H1 (cell line): ENCODE measurements around the gene MCF2L. TPM values are rescaled to one million over a fixed set of nuclear protein-coding genes. Genes with fewer than 3 reads are reported as not detected.

Source experiments
- CTCF ChIA-PET: fragments of 300-600 bp; sonication (Branson Sonifier 250); formaldehyde crosslinking; loops from one replicate; lab custom pipeline; 2021; ENCODE audit not compliant: partially characterized antibody; lab: Charles Lee
- POLR2A ChIA-PET: fragments of 300-600 bp; sonication (Branson Sonifier 250); formaldehyde crosslinking; loops from one replicate; lab custom pipeline; 2021; ENCODE audit warnings: inconsistent platforms; ENCODE audit not compliant: partially characterized antibody; lab: Charles Lee
- DNase-seq, 2 experiments: peaks; one replicate each; pipeline versions ENCODE4 v3.0.0 to v3.0.0-alpha.2; 2010 to 2022; ENCODE audit warnings: low spot score in 2 of 2, low read depth in 1 of 2, mixed read lengths in 1 of 2
- FAIRE-seq: peaks from 2 replicates; lab custom pipeline; 2011; peaks lifted over from hg19 to GRCh38; lab: Jason Lieb, UNC
- H2AFZ ChIP-seq: 2 replicates; pipeline ENCODE4 v1.8.1; 2012; ENCODE audit warnings: low read length, inconsistent platforms
- H2AK5ac ChIP-seq: 2 replicates; pipeline ENCODE4 v1.6.1; 2013; ENCODE audit warnings: low read depth, low read length
- H2BK120ac ChIP-seq: replicated peaks from 2 replicates; pipeline ENCODE3; 2013; ENCODE audit warnings: low read depth, low read length, inconsistent platforms
- H2BK12ac ChIP-seq: 2 replicates; pipeline ENCODE4 v1.6.1; 2013; ENCODE audit warnings: low read depth, low read length
- H2BK15ac ChIP-seq: 2 replicates; pipeline ENCODE4 v1.6.1; 2013; ENCODE audit warnings: low read length
- H2BK20ac ChIP-seq: 2 replicates; pipeline ENCODE4 v1.6.1; 2013; ENCODE audit warnings: low read length
- H2BK5ac ChIP-seq: 2 replicates; pipeline ENCODE4 v1.6.1; 2013; ENCODE audit warnings: low read depth, low read length
- H3K14ac ChIP-seq: 2 replicates; pipeline ENCODE4 v1.6.1; 2013; ENCODE audit warnings: inconsistent platforms; ENCODE audit not compliant: insufficient read length
- H3K18ac ChIP-seq: 2 replicates; pipeline ENCODE4 v1.6.1; 2013; ENCODE audit warnings: low read length; ENCODE audit errors: extremely low read depth
- H3K23ac ChIP-seq: 2 replicates; pipeline ENCODE4 v1.6.1; 2013; ENCODE audit warnings: inconsistent platforms; ENCODE audit not compliant: insufficient read length
- H3K23me2 ChIP-seq: 2 replicates; pipeline ENCODE4 v1.6.1; 2013; ENCODE audit warnings: low read depth, low read length
- H3K27ac ChIP-seq: 2 replicates; pipeline ENCODE4 v1.6.1; 2011; ENCODE audit warnings: low read depth, low read length, inconsistent platforms
- H3K27me3 ChIP-seq, 4 experiments: replicated peaks in 1 of 4; 1 replicate in 1 of 4; 2 replicates in 3 of 4; pipeline versions ENCODE4 v1.6.1 to v1.8.1; 2011 to 2013; ENCODE audit warnings: low read length in 3 of 4, mild to moderate bottlenecking in 3 of 4, inconsistent platforms in 2 of 4, mixed read lengths in 2 of 4, moderate library complexity in 1 of 4; ENCODE audit not compliant: control insufficient read depth in 3 of 4, insufficient read depth in 3 of 4; ENCODE audit errors: extremely low read depth in 1 of 4
- H3K36me3 ChIP-seq, 4 experiments: 2 replicates each; pipeline versions ENCODE4 v1.6.1 to v1.8.1; 2011 to 2013; ENCODE audit warnings: mild to moderate bottlenecking in 4 of 4, low read length in 3 of 4, moderate library complexity in 2 of 4, control low read depth in 1 of 4, inconsistent platforms in 1 of 4; ENCODE audit not compliant: insufficient read depth in 4 of 4, control insufficient read depth in 2 of 4
- H3K4ac ChIP-seq: replicated peaks from 2 replicates; pipeline ENCODE3; 2013; ENCODE audit warnings: low read length, low read depth, mixed read lengths, inconsistent platforms; ENCODE audit not compliant: insufficient read length
- H3K4me1 ChIP-seq, 4 experiments: replicated peaks in 1 of 4; 1 replicate in 1 of 4; 2 replicates in 3 of 4; pipeline versions ENCODE4 v1.6.1 to v1.8.1; 2011 to 2013; ENCODE audit warnings: low read length in 3 of 4, inconsistent platforms in 2 of 4, mixed read lengths in 1 of 4; ENCODE audit not compliant: insufficient read depth in 4 of 4, control insufficient read depth in 3 of 4
- H3K4me2 ChIP-seq, 2 experiments: 2 replicates each; pipeline versions ENCODE4 v1.6.1 to v1.8.1; 2011 to 2013; ENCODE audit warnings: low read depth in 2 of 2, low read length in 2 of 2, control low read depth in 1 of 2, inconsistent platforms in 1 of 2, mild to moderate bottlenecking in 1 of 2; ENCODE audit not compliant: insufficient read depth in 1 of 2
- H3K4me3 ChIP-seq, 4 experiments: fragments of 200-600, 300-600 bp in 1 of 4; sonication (generic), shearing (Covaris generic), sonication (Bioruptor Twin) in 1 of 4; 2 replicates each; pipeline versions ENCODE4 v1.5.1 to v1.8.1; 2011 to 2016; ENCODE audit warnings: low read length in 4 of 4, low read depth in 3 of 4, control low read depth in 2 of 4, inconsistent platforms in 2 of 4, mild to moderate bottlenecking in 2 of 4, mixed read lengths in 1 of 4, moderate library complexity in 1 of 4; ENCODE audit not compliant: insufficient read depth in 2 of 4; ENCODE audit errors: extremely low read depth in 1 of 4
- H3K56ac ChIP-seq: replicated peaks from 2 replicates; pipeline ENCODE3; 2013; ENCODE audit warnings: low read depth, mild to moderate bottlenecking, mixed read lengths, low read length, inconsistent platforms; ENCODE audit not compliant: insufficient read length
- H3K79me1 ChIP-seq: 2 replicates; pipeline ENCODE4 v1.6.1; 2013; ENCODE audit warnings: low read depth, low read length, control low read depth
- H3K79me2 ChIP-seq, 2 experiments: 2 replicates each; pipeline versions ENCODE4 v1.6.1 to v1.8.1; 2012 to 2013; ENCODE audit warnings: low read length in 2 of 2, mild to moderate bottlenecking in 2 of 2, inconsistent platforms in 1 of 2; ENCODE audit not compliant: insufficient read depth in 2 of 2, control insufficient read depth in 1 of 2
- H3K9ac ChIP-seq, 4 experiments: replicated peaks in 1 of 4; 1 replicate in 1 of 4; 2 replicates in 3 of 4; pipeline versions ENCODE4 v1.6.1 to v1.8.1; 2011 to 2013; ENCODE audit warnings: low read depth in 3 of 4, low read length in 3 of 4, control low read depth in 2 of 4, mild to moderate bottlenecking in 2 of 4, moderate library complexity in 2 of 4, inconsistent platforms in 1 of 4; ENCODE audit errors: extremely low read depth in 1 of 4
- H3K9me3 ChIP-seq, 2 experiments: 2 replicates each; pipeline versions ENCODE4 v1.6.1 to v1.8.1; 2012 to 2013; ENCODE audit warnings: mild to moderate bottlenecking in 2 of 2, moderate library complexity in 2 of 2, control low read depth in 1 of 2, inconsistent platforms in 1 of 2, low read depth in 1 of 2, low read length in 1 of 2, mixed read lengths in 1 of 2; ENCODE audit not compliant: insufficient read depth in 2 of 2
- H4K20me1 ChIP-seq, 2 experiments: replicated peaks in 1 of 2; 2 replicates each; pipeline versions ENCODE3 to v1.8.1; 2011 to 2013; ENCODE audit warnings: inconsistent platforms in 2 of 2, low read length in 2 of 2, mild to moderate bottlenecking in 1 of 2; ENCODE audit not compliant: insufficient read depth in 2 of 2, control insufficient read depth in 1 of 2
- H4K5ac ChIP-seq: 2 replicates; pipeline ENCODE4 v1.6.1; 2013; ENCODE audit warnings: low read length, low read depth, mixed read lengths, inconsistent platforms; ENCODE audit not compliant: insufficient read length
- H4K8ac ChIP-seq: 2 replicates; pipeline ENCODE4 v1.8.0; 2013; ENCODE audit warnings: mild to moderate bottlenecking, moderate library complexity, low read length, inconsistent platforms; ENCODE audit not compliant: insufficient read depth; ENCODE audit errors: extremely low read depth
- H4K91ac ChIP-seq: replicated peaks from 2 replicates; pipeline ENCODE3; 2013; ENCODE audit warnings: low read length, mixed read lengths, inconsistent platforms; ENCODE audit not compliant: insufficient read length
- BACH1 ChIP-seq: IDR thresholded peaks from 2 replicates; pipeline ENCODE4 v1.6.1; 2012; ENCODE audit warnings: low read length, improper control_type of control experiment
- CHD2 ChIP-seq: IDR thresholded peaks from 2 replicates; pipeline ENCODE4 v1.6.1; 2012; ENCODE audit warnings: low read length, improper control_type of control experiment
- EGR1 ChIP-seq: IDR thresholded peaks from 2 replicates; pipeline ENCODE4 v1.6.1; 2011; ENCODE audit warnings: low read depth, low read length, borderline replicate concordance
- RAD21 ChIP-seq, 2 experiments: IDR thresholded peaks in 1 of 2; conservative IDR thresholded peaks in 1 of 2; 2 replicates each; pipeline ENCODE4 v1.6.1; 2011; ENCODE audit warnings: low read depth in 2 of 2, low read length in 2 of 2, improper control_type of control experiment in 1 of 2, inconsistent platforms in 1 of 2, mild to moderate bottlenecking in 1 of 2, moderate library complexity in 1 of 2
- SP4 ChIP-seq: IDR thresholded peaks from 2 replicates; pipeline ENCODE4 v1.6.1; 2012; ENCODE audit warnings: low read length, inconsistent platforms
- TBP ChIP-seq: IDR thresholded peaks from 2 replicates; pipeline ENCODE4 v1.6.1; 2011; ENCODE audit warnings: low read depth, low read length, improper control_type of control experiment
- TEAD4 ChIP-seq: IDR thresholded peaks from 2 replicates; pipeline ENCODE4 v1.6.1; 2012; ENCODE audit warnings: low read depth, low read length, inconsistent platforms, mixed read lengths
- WGBS, 2 experiments: shearing (Covaris generic) in 1 of 2; methylation state at CpG; one replicate each; pipeline versions ENCODE4 v1.1.6 to v1.1.7; 2013 to 2015; ENCODE audit warnings: low lambda C conversion rate in 2 of 2, mixed read lengths in 2 of 2, inconsistent platforms in 1 of 2, low coverage in 1 of 2, missing lambda C conversion rate in 1 of 2; ENCODE audit not compliant: insufficient replicate concordance in 2 of 2, insufficient coverage in 1 of 2, insufficient read length in 1 of 2; ENCODE audit errors: extremely low coverage in 1 of 2, missing lambda C conversion rate in 1 of 2; 5-methylcytosine and 5-hydroxymethylcytosine counted together
- polyA plus RNA-seq, 7 experiments: library from polyadenylated mRNA; depleted of rRNA in 3 of 7; stranded (reverse) in 5 of 7; unstranded in 2 of 7; fragments of >200 nt in 5 of 7; fragments of 200-250 nt in 2 of 7; gene quantifications; 1 replicate in 5 of 7; 2 replicates in 1 of 7; 4 replicates in 1 of 7; pipeline versions ENCODE4 v1.2.1 to v1.2.3, GENCODE V29; 2011 to 2013; ENCODE audit warnings: missing spikeins in 2 of 7, mixed read lengths in 2 of 7
- total RNA-seq: library from RNA; stranded (reverse); fragmentation: NEBNext Ultra II Directional; extraction: Animal tissue kit (Norgen Biotek cat#: 25700); gene quantifications from 2 replicates; pipeline ENCODE4 v1.2.1, GENCODE V29; 2021
- TF ChIP-seq, protein P1 (sequence below), 3 experiments: IDR thresholded peaks; 1 replicate in 2 of 3; 2 replicates in 1 of 3; pipeline versions ENCODE4 v1.5.1 to v1.6.1; 2011; ENCODE audit warnings: low read length in 3 of 3, mild to moderate bottlenecking in 3 of 3, inconsistent platforms in 2 of 3, low read depth in 1 of 3, moderate library complexity in 1 of 3; ENCODE audit not compliant: insufficient read depth in 1 of 3; ENCODE audit errors: control extremely low read depth in 1 of 3

The MCF2L gene
- total and polyA plus RNA-seq, 2 of the 8 experiments (the other 6 are each of a cell fraction or from before 2014, with no cell fraction given) = 10.1 to 24.4 TPM

DNA sequence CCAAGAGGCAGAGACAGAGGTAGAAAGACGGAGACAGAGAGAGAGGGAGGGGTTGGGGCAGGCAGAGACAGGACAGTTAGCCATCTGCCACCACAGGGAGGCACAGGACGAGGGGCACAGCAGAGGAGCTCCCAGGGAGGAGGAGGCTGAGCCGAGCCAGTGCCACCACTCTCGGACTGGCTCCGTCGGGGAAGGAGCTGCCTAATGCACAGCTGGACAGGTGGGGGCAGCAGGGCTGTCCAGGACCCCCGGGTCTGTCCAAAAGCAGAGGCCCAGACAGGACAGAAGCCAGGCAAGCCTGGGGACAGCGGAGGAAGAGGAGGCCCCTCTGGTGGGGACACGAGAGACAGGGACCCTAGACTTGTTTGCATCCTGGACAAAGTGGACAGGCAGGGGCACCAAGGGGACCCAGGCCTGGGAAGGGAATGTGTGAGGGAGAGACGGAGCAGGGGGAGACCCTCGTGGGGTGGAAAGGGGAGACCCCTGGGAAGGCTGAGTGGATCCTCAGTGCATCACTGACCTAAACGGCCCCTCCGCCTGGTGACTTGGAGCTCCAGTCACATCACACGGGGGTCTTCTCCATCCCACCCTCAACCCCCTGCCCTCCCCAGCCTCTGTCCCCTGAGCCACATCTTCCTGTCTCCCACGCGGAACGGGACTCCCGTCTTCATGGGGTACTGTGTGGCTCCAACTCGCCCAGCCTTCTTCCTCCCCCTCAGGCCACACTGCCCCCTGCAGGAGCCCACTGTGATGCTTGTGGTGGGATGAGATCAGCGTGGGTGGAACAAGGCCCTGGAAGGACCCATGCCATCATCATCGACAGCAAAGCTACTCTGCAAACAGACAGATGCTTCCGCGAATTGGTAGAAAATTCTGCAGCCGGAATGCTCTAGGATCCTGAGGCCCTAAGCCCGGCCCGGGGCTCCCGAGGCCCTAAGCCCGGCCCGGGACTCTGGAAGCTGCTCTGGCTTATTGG lies 154.5 kb downstream of the MCF2L start:
- ChIA-PET CTCF (interaction anchor here (0.7 to 3.0 kb wide), 14 partner anchors 9 to 96 kb away, joined by 3 to 13 read pairs (median 5); partner anchors contain the start of gene F7), POLR2A (interaction anchor here (1.3 to 2.0 kb wide), 3 partner anchors 14 to 69 kb away, joined by 4 to 6 read pairs (median 4); no protein-coding TSS in a partner anchor)
- no peaks in the 10 kb centered on the region for H3K23me2 ChIP-seq
- no peaks in the 10 kb centered on the region; a peak in 1 of 8 replicates for H3K36me3 ChIP-seq
- H2BK120ac ChIP-seq = no peak overlapping the region
- peak overlapping the region; percentile 68; the same call in 1 of the 2 replicates for H2BK12ac ChIP-seq
- no peak overlapping the region for H4K8ac ChIP-seq
- H3K14ac ChIP-seq = no peak overlapping the region
- H2AK5ac ChIP-seq = peak overlapping the region; percentile 88; the same call in 1 of the 2 replicates
- no peak overlapping the region for H3K4me3 ChIP-seq
- H3K4me1 ChIP-seq = peaks cover 0 to 10% (median 8%) of the 10 kb centered on the region in 4 experiments; a peak in 5 of 7 replicates
- 89% methylated on average over 21 of the region's 29 CpGs; no CpG with 5 or more reads in 1 of the 2 experiments for WGBS, 2 experiments
- no peak overlapping the region for H4K5ac ChIP-seq
- H3K9ac ChIP-seq = no peak overlapping the region; a peak in 2 of 7 replicates
- H3K56ac ChIP-seq = no peak overlapping the region
- no peak overlapping the region for H3K23ac ChIP-seq
- peak overlapping the region; percentile 24; the same call in 1 of the 2 replicates for H2AFZ ChIP-seq
- peak overlapping the region; percentile 1 to 51; a peak in 2 of 4 replicates for H3K4me2 ChIP-seq
- no peak overlapping the region; the same call in 1 of the 2 replicates for H3K18ac ChIP-seq
- no peak overlapping the region for H3K4ac ChIP-seq
- H3K27ac ChIP-seq = no peak overlapping the region
- H3K79me2 ChIP-seq = no peaks in the 10 kb centered on the region
- no peaks in the 10 kb centered on the region for H3K79me1 ChIP-seq
- no peaks in the 10 kb centered on the region for H3K9me3 ChIP-seq
- H4K91ac ChIP-seq = no peak overlapping the region
- peak overlapping the region; percentile 72; the same call in 1 of the 2 replicates for H2BK15ac ChIP-seq
- no peaks in the 10 kb centered on the region; a peak in 2 of 7 replicates for H3K27me3 ChIP-seq
- FAIRE-seq = no peak
- H2BK5ac ChIP-seq = no peak overlapping the region
- peaks cover 0 to 4% of the 10 kb centered on the region in 2 experiments for H4K20me1 ChIP-seq
- no peak overlapping the region for H2BK20ac ChIP-seq
- no peak for DNase-seq
- TF ChIP-seq EGR1 (no peak), RAD21 (IDR thresholded peaks at IDR 0.05 in 1 of 2, conservative IDR thresholded peaks at IDR 0.05 in 1 of 2; ENCODE audit: low read depth in 2 of 2, low read length in 2 of 2) (peak; percentile 39 to 61; a peak in 3 of 4 replicates), SP4 (no peak), CHD2 (no peak), TEAD4 (no peak), TBP (no peak), BACH1 (peak; percentile 74; the same call in 1 of the 2 replicates)
- TF ChIP-seq, protein P1, sequence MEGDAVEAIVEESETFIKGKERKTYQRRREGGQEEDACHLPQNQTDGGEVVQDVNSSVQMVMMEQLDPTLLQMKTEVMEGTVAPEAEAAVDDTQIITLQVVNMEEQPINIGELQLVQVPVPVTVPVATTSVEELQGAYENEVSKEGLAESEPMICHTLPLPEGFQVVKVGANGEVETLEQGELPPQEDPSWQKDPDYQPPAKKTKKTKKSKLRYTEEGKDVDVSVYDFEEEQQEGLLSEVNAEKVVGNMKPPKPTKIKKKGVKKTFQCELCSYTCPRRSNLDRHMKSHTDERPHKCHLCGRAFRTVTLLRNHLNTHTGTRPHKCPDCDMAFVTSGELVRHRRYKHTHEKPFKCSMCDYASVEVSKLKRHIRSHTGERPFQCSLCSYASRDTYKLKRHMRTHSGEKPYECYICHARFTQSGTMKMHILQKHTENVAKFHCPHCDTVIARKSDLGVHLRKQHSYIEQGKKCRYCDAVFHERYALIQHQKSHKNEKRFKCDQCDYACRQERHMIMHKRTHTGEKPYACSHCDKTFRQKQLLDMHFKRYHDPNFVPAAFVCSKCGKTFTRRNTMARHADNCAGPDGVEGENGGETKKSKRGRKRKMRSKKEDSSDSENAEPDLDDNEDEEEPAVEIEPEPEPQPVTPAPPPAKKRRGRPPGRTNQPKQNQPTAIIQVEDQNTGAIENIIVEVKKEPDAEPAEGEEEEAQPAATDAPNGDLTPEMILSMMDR (IDR thresholded peaks at IDR 0.05; ENCODE audit: control extremely low read depth in 1 of 3, insufficient read depth in 1 of 3, low read depth in 1 of 3, low read length in 3 of 3) = peak in 2 of 3 experiments; percentile 41 to 52; a peak in 2 of 4 replicates
